ENCODE data around the gene LSM14A.

LSM14A gene

GRCh38 chr19:34254046-34254697 lies 81.9 kb downstream of the LSM14A start, which contains the start of gene GARRE1:
TSS of gene GARRE1 (plus strand) at chr19:34254554. CDS start at chr19:34300474, 45,920 bp downstream.
- peak; percentile 58 to 71 (median 67) for DNase-seq (ENCODE audit: low read depth in 2 of 3, low spot score in 2 of 3)

DNA sequence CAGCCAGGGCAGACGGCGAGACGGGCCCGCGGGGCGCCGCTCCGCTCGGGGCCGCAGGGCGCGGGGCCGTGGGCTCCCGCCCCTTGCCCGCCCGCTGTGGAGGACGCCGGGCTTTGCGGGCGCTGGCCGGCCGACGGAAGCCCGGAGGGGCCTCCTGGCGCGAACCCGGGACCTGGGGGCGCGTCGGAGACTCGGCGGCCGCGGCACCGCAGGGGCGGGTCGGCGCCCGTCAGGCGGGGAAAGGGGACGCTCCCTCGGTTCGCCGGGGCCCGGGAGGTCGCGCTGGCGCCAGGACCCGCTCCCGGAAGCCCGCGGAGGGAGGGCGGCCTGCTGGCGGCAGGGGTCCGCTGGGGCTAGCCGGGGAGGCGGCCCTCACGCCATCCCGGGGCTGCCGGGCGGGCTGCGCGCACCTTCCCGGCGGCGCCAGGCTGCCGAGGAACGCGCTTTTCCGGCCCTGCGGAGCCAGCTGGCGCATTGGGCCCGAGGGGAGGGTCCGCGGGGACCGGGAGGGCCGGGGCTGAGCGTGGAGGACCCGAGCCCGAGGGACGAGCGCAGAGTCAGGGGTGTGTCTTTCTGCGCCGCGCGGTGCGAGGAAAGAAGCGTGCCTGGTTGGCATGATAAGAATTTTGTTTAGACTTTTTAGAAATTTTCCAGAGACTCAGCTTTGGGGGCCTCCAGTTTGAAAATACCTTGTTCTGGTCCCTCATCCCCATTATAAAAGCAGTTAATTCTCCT lies 82.6 kb downstream of the LSM14A start:
- peak in 2 of 3 experiments; percentile 8 to 13 for DNase-seq (ENCODE audit: low read depth in 2 of 3, low spot score in 2 of 3)

DNA sequence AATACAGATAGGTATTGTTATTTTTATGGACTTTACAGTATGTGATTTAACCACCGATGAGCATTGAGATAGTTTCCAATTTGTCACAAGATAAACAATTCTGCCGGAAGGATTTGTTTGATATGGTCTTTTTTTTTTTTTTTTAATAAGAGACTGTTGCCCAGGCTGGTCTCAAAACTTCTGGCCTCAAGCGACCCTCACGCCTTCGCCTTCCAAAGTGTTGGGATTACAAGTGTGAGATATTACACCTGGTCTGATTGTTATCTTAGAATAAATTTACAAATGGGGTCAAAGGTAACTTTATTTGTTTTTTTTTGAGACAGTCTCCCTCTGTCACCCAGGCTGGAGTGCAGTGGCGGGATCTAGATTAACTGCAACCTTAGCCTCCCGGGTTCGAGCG lies 83.2 kb downstream of the LSM14A start:
- no peak for DNase-seq (ENCODE audit: low read depth in 2 of 3, low spot score in 2 of 3)

GRCh38 chr19:34256835-34257558 lies 84.7 kb downstream of the LSM14A start:
- no peak for DNase-seq (ENCODE audit: low read depth in 2 of 3, low spot score in 2 of 3)

GRCh38 chr19:34257559-34257924 lies 85.2 kb downstream of the LSM14A start:
- DNase-seq (ENCODE audit: low read depth in 2 of 3, low spot score in 2 of 3) = no peak

DNA sequence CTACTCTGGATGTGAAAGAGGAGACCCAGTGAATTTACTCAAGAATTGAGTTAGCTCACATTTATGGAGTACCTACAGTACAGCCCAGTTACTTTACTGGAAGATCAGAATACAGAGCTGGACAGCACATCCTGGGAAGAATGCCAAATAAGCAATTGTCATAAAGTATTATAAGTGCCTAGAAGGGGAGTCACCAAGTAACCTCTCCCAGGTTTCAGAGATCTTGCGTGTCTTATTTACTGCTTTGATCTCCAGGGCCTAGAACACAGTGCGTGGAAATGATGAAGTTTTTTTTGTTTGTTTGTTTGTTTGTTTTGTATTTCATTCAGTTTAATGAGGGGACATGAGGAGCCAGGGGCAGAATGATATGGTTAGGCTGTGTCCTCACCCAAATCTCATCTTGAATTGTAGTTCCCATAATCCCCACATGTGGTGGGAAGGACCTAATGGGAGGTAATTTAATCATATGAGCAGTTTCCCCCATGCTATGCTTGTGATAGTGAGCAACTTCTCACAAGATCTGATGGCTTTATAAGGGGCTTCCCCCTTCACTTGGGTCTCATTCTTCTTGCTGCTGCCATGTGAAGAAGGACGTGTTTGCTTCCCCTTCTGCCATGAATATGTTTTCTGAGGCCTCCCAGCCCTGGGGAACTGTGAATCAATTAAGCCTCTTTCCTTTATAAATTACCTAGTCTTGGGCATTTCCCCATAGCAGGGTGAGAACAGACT lies 87.2 kb downstream of the LSM14A start:
- DNase-seq (ENCODE audit: low read depth in 2 of 3, low spot score in 2 of 3) = no peak

GRCh38 chr19:34260771-34261173 lies 88.5 kb downstream of the LSM14A start:
- DNase-seq (ENCODE audit: low read depth in 2 of 3, low spot score in 2 of 3) = no peak

- DNase-seq (ENCODE audit: low read depth in 2 of 3, low spot score in 2 of 3) = no peak
Observed at GRCh38 chr19:34261334-34262109, 89.2 kb downstream of the LSM14A start.

- DNase-seq (ENCODE audit: low read depth in 2 of 3, low spot score in 2 of 3) = no peak
Observed at GRCh38 chr19:34263745-34264237, 91.5 kb downstream of the LSM14A start.

- DNase-seq (ENCODE audit: low read depth in 2 of 3, low spot score in 2 of 3) = no peak
Observed at GRCh38 chr19:34265221-34265650, 92.9 kb downstream of the LSM14A start.

DNA sequence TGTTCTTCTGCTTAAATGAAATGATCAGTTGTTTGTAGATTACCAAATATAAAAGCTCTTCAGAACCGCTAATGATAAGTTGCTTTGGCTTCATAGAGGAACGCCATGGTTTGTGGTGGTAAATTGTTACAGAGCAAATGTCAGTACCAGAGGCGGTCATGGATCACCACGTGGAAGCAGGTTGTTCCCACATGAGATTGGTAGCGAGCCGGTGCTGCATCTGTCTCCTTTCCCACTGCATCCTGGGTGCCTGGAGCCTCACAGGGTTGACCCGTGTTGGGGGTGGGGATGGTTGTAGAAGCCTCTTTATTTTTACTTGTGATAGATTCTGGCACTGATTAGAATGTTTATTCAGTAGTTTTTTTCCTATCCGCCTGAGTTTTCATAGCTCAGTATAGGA lies 96.8 kb downstream of the LSM14A start:
- DNase-seq (ENCODE audit: low read depth in 2 of 3, low spot score in 2 of 3) = no peak

DNA sequence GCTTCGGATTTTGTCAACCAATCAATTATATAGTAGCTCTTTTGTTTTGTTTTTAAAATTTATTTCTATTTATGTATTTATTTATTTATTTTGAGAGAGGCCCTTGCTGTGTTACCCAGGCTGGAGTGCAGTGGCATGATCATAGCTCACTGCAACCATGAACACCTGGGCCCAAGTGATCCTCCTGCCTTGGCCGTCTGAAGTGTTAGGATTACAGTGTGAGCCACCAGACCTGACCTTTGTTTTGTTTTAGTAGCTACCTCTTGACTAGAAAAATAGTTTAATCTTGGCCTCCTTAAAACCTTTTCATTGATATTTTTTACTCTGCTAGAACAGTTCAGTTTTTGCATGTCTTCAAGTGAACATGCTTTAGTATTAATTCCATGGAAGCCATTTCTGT lies 97.2 kb downstream of the LSM14A start:
- DNase-seq (ENCODE audit: low read depth in 2 of 3, low spot score in 2 of 3) = no peak

DNA sequence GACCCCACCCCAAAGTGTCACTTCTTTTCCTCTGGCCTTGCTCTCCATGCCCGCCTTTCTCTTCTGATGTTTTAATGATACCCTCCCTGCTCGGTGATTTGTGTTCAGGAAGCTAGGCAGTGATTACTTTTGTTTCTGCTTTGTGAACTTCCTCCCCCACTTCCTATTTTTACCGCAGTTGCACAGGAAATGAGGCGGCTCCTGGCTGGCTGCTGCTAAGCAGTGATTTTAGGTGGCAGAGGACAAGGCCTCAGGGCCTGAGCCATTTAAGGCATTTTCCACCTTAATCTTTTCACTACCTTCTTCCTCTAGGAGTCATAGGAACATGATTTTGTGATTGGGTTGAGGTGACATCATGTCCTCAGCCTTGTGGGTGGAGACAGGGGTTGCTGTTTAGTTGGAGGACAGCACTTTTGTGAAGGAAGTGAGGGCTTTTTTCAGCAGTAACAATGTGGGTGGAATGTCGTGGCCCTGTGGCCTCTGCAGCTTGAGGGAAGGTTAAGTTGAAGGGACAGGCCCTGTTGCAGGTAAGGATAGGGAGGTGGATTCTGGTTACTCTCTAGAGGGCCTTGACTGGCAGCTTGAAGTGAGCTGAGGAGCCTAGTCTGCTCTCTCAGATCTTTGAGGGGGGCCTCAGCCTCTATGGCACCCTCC lies 97.8 kb downstream of the LSM14A start:
- DNase-seq (ENCODE audit: low read depth in 2 of 3, low spot score in 2 of 3) = peak in 2 of 3 experiments; percentile 8 to 22

GRCh38 chr19:34273121-34273520 lies 100.8 kb downstream of the LSM14A start:
- no peak for DNase-seq (ENCODE audit: low read depth in 2 of 3, low spot score in 2 of 3)

GRCh38 chr19:34274284-34274826 lies 102.1 kb downstream of the LSM14A start:
- no peak for DNase-seq (ENCODE audit: low read depth in 2 of 3, low spot score in 2 of 3)

GRCh38 chr19:34274827-34275625 lies 102.7 kb downstream of the LSM14A start:
- no peak for DNase-seq (ENCODE audit: low read depth in 2 of 3, low spot score in 2 of 3)

GRCh38 chr19:34275705-34276104 lies 103.4 kb downstream of the LSM14A start:
- no peak for DNase-seq (ENCODE audit: low read depth in 2 of 3, low spot score in 2 of 3)

DNA sequence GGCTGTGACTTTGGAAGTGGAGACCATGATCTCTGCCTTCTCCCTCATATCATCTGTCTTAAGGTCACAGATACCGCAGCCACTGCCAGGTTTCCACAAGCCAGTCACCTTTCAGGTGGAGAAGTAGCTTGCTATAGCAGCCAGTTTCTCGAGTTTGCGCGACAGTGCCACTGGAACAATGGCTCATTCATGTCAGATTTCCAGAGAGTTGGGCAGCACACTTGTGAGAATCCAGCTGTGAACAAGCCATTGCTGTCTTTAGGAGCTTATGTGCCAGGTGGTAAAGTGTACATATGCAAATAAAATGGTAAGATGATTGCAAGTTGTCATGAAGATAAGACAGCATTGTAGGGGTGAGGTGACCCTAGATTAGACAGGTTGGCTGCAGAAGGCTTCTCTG lies 104.3 kb downstream of the LSM14A start:
- DNase-seq (ENCODE audit: low read depth in 2 of 3, low spot score in 2 of 3) = no peak

- DNase-seq (ENCODE audit: low read depth in 2 of 3, low spot score in 2 of 3) = no peak
Observed at GRCh38 chr19:34277244-34277643, 104.9 kb downstream of the LSM14A start.
